HepG2 (cell line): ENCODE data around the gene COL4A2. TPM values are rescaled to one million over a fixed set of nuclear protein-coding genes. Genes with fewer than 3 reads are reported as not detected.

Experiments
- ATAC-seq: fragments of 200-7000 bp; cut with Tn5 transposase; 3 replicates; pipeline ENCODE4 v1.9.1; 2020; ENCODE audit warnings: mild to moderate bottlenecking, moderate library complexity
- BruUV-seq: library from RNA; stranded (reverse); fragments of 400-500 nt; replicated peaks from 2 replicates; lab custom pipeline; 2021; lab: Mats Ljungman, UMichigan
- CTCF ChIA-PET: fragments of 300-600 bp; formaldehyde crosslinking; extraction: SDS; loops from one replicate; lab custom pipeline; 2021; ENCODE audit warnings: low total read pairs, inconsistent platforms, low intra/inter-chr PET ratio; lab: Yijun Ruan, JAX
- POLR2A ChIA-PET: fragments of 350-600 bp; sonication (Branson Sonifier 250); formaldehyde crosslinking; loops from one replicate; lab custom pipeline; 2020; ENCODE audit warnings: antibody characterized with exemption, inconsistent platforms; lab: Yijun Ruan, JAX
- DNase-seq: peaks from one replicate; pipeline ENCODE4 v3.0.0-alpha.2; 2015; ENCODE audit warnings: low spot score
- FAIRE-seq: peaks from 3 replicates; lab custom pipeline; 2011; peaks lifted over from hg19 to GRCh38; lab: Jason Lieb, UNC
- H2AFZ ChIP-seq: one replicate; pipeline ENCODE4 v1.6.1; 2011; ENCODE audit warnings: low read length, inconsistent platforms
- H3K27ac ChIP-seq: fragments of 300-600 bp; 3 replicates; pipeline ENCODE4 v1.8.0; 2011; ENCODE audit warnings: mixed run types, mild to moderate bottlenecking, mixed read lengths, low read length, inconsistent platforms; ENCODE audit not compliant: insufficient read depth; ENCODE audit errors: extremely low read length
- H3K27me3 ChIP-seq, 2 experiments: fragments of 200-600 bp in 1 of 2; 2 replicates in 1 of 2; 3 replicates in 1 of 2; pipeline versions ENCODE4 v1.6.0 to v1.8.0; 2011; ENCODE audit warnings: low read length in 2 of 2, mild to moderate bottlenecking in 2 of 2, moderate library complexity in 2 of 2, inconsistent platforms in 1 of 2; ENCODE audit not compliant: insufficient read depth in 2 of 2, control insufficient read depth in 1 of 2
- H3K36me3 ChIP-seq, 2 experiments: fragments of 200-600 bp in 1 of 2; replicated peaks in 1 of 2; 2 replicates in 1 of 2; 3 replicates in 1 of 2; pipeline versions ENCODE4 v1.5.1 to v1.8.0; 2011; ENCODE audit warnings: low read length in 2 of 2, inconsistent platforms in 1 of 2; ENCODE audit not compliant: insufficient read depth in 2 of 2, control insufficient read depth in 1 of 2
- H3K4me1 ChIP-seq: 2 replicates; pipeline ENCODE4 v1.5.1; 2012; ENCODE audit warnings: low read length, inconsistent platforms; ENCODE audit not compliant: insufficient read depth
- H3K4me2 ChIP-seq: 2 replicates; pipeline ENCODE4 v1.6.0; 2011; ENCODE audit warnings: low read depth, low read length, inconsistent platforms
- H3K4me3 ChIP-seq, 3 experiments: fragments of 200-600 bp in 1 of 3; sonication (generic), shearing (Covaris generic) in 1 of 3; replicated peaks in 1 of 3; 2 replicates each; pipeline ENCODE4 v1.5.1; 2011 to 2016; ENCODE audit warnings: low read length in 3 of 3, inconsistent platforms in 2 of 3, low read depth in 2 of 3, mild to moderate bottlenecking in 2 of 3, control low read depth in 1 of 3, mixed read lengths in 1 of 3; ENCODE audit not compliant: insufficient read depth in 1 of 3
- H3K79me2 ChIP-seq: one replicate; pipeline ENCODE4 v1.6.1; 2011; ENCODE audit warnings: low read length, inconsistent platforms; ENCODE audit not compliant: insufficient read depth
- H3K9ac ChIP-seq: 2 replicates; pipeline ENCODE4 v1.6.0; 2011; ENCODE audit warnings: mild to moderate bottlenecking, low read depth, low read length, inconsistent platforms; ENCODE audit not compliant: insufficient read depth
- H3K9me3 ChIP-seq: 2 replicates; pipeline ENCODE4 v1.5.1; 2012; ENCODE audit warnings: mild to moderate bottlenecking, low read length
- H4K20me1 ChIP-seq: 2 replicates; pipeline ENCODE4 v1.6.0; 2011; ENCODE audit warnings: inconsistent platforms, mild to moderate bottlenecking, low read length, moderate library complexity; ENCODE audit not compliant: insufficient read depth
- ARID3A ChIP-seq: IDR thresholded peaks from 2 replicates; pipeline ENCODE4 v1.6.1; 2012; ENCODE audit warnings: low read depth, low read length, improper control_type of control experiment
- ETV6 ChIP-seq: sonication (generic); formaldehyde crosslinking; conservative IDR thresholded peaks from 2 replicates; pipeline ENCODE4 v1.4.0; 2020; ENCODE audit warnings: missing genetic modification reagents
- FLYWCH1 ChIP-seq: sonication (generic); formaldehyde crosslinking; IDR thresholded peaks from 2 replicates; pipeline ENCODE4 v1.8.1; 2023; ENCODE audit warnings: mild to moderate bottlenecking, missing genetic modification reagents
- FOXA1 ChIP-seq, 2 experiments: fragments of 450-650 bp in 1 of 2; sonication (generic) in 1 of 2; formaldehyde crosslinking in 1 of 2; IDR thresholded peaks; 2 replicates each; pipeline versions ENCODE4 v1.4.0 to v1.6.1; 2016 to 2020; ENCODE audit warnings: missing genetic modification reagents in 1 of 2
- NCOR1 ChIP-seq: fragments of 200-600 bp; sonication (generic); IDR thresholded peaks from 2 replicates; pipeline ENCODE4 v1.7.0; 2017; ENCODE audit warnings: antibody characterized with exemption, low read length, borderline replicate concordance
- SP4 ChIP-seq: sonication (generic); formaldehyde crosslinking; IDR thresholded peaks from 2 replicates; pipeline ENCODE4 v1.8.1; 2023; ENCODE audit warnings: mild to moderate bottlenecking, missing genetic modification reagents
- SYNCRIP ChIP-seq: fragments of 200-400 bp; formaldehyde crosslinking; IDR thresholded peaks from 2 replicates; pipeline ENCODE4 v1.6.1; 2018; ENCODE audit warnings: mild to moderate bottlenecking, low read depth, low read length; ENCODE audit not compliant: insufficient read depth
- TBL1XR1 ChIP-seq: fragments of 150-350 bp; IDR thresholded peaks from 2 replicates; pipeline ENCODE4 v1.6.1; 2014; ENCODE audit warnings: borderline replicate concordance, low read length; ENCODE audit not compliant: partially characterized antibody
- ZNF138 ChIP-seq: sonication (generic); formaldehyde crosslinking; IDR thresholded peaks from 2 replicates; pipeline ENCODE4 v1.5.0; 2020; ENCODE audit warnings: mild to moderate bottlenecking, low read depth, missing genetic modification reagents
- ZNF276 ChIP-seq: sonication (generic); formaldehyde crosslinking; IDR thresholded peaks from 2 replicates; pipeline ENCODE4 v1.4.0; 2020; ENCODE audit warnings: mild to moderate bottlenecking, low read depth, missing genetic modification reagents
- ZNF572 ChIP-seq: sonication (generic); formaldehyde crosslinking; IDR thresholded peaks from 2 replicates; pipeline ENCODE4 v1.5.1; 2020; ENCODE audit warnings: mild to moderate bottlenecking, missing genetic modification reagents
- ZZZ3 ChIP-seq: sonication (generic); formaldehyde crosslinking; IDR thresholded peaks from 2 replicates; pipeline ENCODE4 v1.4.0; 2020; ENCODE audit warnings: missing genetic modification reagents, mild to moderate bottlenecking, borderline replicate concordance
- WGBS: methylation state at CpG from one replicate; pipeline ENCODE4 v1.1.6; 2017; ENCODE audit warnings: low lambda C conversion rate; 5-methylcytosine and 5-hydroxymethylcytosine counted together
- in situ Hi-C: cut with HindIII; loops from 2 replicates; pipeline ENCODE4 v1.10.0; 2017; ENCODE audit warnings: low pct_unique_long_range_greater_than_20kb; ENCODE audit not compliant: extremely low pct_ligation_motif_present
- intact Hi-C: fragments of 100-400 bp; cut with micrococcal nuclease; formaldehyde crosslinking; loops from one replicate; pipeline ENCODE4 v1.10.0; 2022; ENCODE audit not compliant: unreplicated experiment
- polyA plus RNA-seq, 8 experiments: library from polyadenylated mRNA; depleted of rRNA in 3 of 8; stranded (reverse) in 7 of 8; unstranded in 1 of 8; fragments of >200 nt; fragmentation: Illumina TruSeq in 4 of 8; extraction: Trizol in 4 of 8; gene quantifications; 2 replicates each; pipeline versions ENCODE4 v1.2.1 to v1.2.3, GENCODE V29; 2011 to 2016; ENCODE audit warnings: low read depth in 4 of 8, missing spikeins in 1 of 8, mixed read lengths in 1 of 8; ENCODE audit not compliant: insufficient read depth in 1 of 8
- total RNA-seq, 5 experiments: library from RNA; depleted of rRNA; stranded (reverse); fragments of >200 nt; fragmentation: Illumina TruSeq; extraction: Trizol; gene quantifications; 2 replicates each; pipeline ENCODE4 v1.2.3, GENCODE V29; 2016; ENCODE audit warnings: low read depth in 1 of 5
- TF ChIP-seq, protein P1 (sequence below): IDR thresholded peaks from 2 replicates; pipeline ENCODE4 v1.6.1; 2016; ENCODE audit warnings: low read depth, missing genetic modification reagents, missing compliant biosample characterization
- TF ChIP-seq, protein P2 (sequence below): IDR thresholded peaks from 2 replicates; pipeline ENCODE4 v1.6.1; 2016; ENCODE audit warnings: mild to moderate bottlenecking, missing biosample characterization, missing genetic modification reagents

The COL4A2 gene
- total and polyA plus RNA-seq, 2 of the 13 experiments (the other 11 are each of a cell fraction or from before 2014, with no cell fraction given), result 0.22 to 1.9 TPM

DNA sequence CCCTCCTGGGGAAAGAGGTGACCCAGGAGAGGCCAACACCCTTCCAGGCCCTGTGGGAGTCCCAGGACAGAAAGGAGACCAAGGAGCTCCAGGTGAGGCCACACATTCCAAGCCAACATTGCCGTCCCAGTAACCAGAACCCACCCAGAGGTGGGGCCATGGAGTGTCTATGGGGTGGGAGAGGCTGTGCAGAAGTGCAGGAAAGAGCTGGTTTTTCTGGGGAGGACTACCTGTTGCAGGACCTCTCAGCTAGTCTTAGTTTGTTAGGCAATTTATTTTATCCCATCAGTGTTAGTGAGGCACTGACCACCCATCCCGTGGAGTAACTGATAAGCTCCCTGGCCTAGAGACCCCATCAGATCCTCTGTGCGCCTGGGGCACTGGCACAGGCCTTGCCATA lies 188.3 kb downstream of the COL4A2 start:
- H3K27me3 ChIP-seq, result 0 out of 5 replicates have a peak, but pooled peaks cover 0 to 1% of the 10 kb centered on the region in 2 experiments
- WGBS, result 29% methylated on average over 2 of the region's 3 CpGs
- peaks cover 21% of the 10 kb centered on the region for H3K4me1 ChIP-seq
- no peak for FAIRE-seq
- no peaks in the 10 kb centered on the region for H3K36me3 ChIP-seq
- H3K9ac ChIP-seq, result no peak overlapping the region
- DNase-seq, result no peak
- no peak overlapping the region for H3K4me3 ChIP-seq
- BruUV-seq, result no TSS peak
- in situ Hi-C loops, result no loop called here
- no peak overlapping the region for H3K27ac ChIP-seq
- ChIA-PET POLR2A (no interaction called here), CTCF (no interaction called here)
- no peaks in the 10 kb centered on the region for H3K79me2 ChIP-seq
- ATAC-seq, result no peak
- intact Hi-C loops, result no loop called here
- no peak overlapping the region for H3K4me2 ChIP-seq
- no peaks in the 10 kb centered on the region for H4K20me1 ChIP-seq
- H2AFZ ChIP-seq, result no peak overlapping the region
- H3K9me3 ChIP-seq, result no peaks in the 10 kb centered on the region; the same call in 1 of the 2 replicates
- TF ChIP-seq ETV6 (CRISPR knock-in tag) (no peak), TBL1XR1 (no peak), NCOR1 (no peak), SP4 (no peak), ZNF138 (CRISPR knock-in tag) (no peak), ZNF276 (CRISPR knock-in tag) (no peak), FOXA1 (IDR thresholded peaks at IDR 0.05) (no peak), FOXA1 (CRISPR knock-in tag; IDR thresholded peaks at IDR 0.05) (no peak), ZNF572 (CRISPR knock-in tag) (no peak), SYNCRIP (no peak), FLYWCH1 (CRISPR knock-in tag) (no peak), ZZZ3 (CRISPR knock-in tag) (no peak), ARID3A (no peak)
- TF ChIP-seq, protein P1, sequence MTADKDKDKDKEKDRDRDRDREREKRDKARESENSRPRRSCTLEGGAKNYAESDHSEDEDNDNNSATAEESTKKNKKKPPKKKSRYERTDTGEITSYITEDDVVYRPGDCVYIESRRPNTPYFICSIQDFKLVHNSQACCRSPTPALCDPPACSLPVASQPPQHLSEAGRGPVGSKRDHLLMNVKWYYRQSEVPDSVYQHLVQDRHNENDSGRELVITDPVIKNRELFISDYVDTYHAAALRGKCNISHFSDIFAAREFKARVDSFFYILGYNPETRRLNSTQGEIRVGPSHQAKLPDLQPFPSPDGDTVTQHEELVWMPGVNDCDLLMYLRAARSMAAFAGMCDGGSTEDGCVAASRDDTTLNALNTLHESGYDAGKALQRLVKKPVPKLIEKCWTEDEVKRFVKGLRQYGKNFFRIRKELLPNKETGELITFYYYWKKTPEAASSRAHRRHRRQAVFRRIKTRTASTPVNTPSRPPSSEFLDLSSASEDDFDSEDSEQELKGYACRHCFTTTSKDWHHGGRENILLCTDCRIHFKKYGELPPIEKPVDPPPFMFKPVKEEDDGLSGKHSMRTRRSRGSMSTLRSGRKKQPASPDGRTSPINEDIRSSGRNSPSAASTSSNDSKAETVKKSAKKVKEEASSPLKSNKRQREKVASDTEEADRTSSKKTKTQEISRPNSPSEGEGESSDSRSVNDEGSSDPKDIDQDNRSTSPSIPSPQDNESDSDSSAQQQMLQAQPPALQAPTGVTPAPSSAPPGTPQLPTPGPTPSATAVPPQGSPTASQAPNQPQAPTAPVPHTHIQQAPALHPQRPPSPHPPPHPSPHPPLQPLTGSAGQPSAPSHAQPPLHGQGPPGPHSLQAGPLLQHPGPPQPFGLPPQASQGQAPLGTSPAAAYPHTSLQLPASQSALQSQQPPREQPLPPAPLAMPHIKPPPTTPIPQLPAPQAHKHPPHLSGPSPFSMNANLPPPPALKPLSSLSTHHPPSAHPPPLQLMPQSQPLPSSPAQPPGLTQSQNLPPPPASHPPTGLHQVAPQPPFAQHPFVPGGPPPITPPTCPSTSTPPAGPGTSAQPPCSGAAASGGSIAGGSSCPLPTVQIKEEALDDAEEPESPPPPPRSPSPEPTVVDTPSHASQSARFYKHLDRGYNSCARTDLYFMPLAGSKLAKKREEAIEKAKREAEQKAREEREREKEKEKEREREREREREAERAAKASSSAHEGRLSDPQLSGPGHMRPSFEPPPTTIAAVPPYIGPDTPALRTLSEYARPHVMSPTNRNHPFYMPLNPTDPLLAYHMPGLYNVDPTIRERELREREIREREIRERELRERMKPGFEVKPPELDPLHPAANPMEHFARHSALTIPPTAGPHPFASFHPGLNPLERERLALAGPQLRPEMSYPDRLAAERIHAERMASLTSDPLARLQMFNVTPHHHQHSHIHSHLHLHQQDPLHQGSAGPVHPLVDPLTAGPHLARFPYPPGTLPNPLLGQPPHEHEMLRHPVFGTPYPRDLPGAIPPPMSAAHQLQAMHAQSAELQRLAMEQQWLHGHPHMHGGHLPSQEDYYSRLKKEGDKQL (CRISPR knock-in tag), result no peak
- TF ChIP-seq, protein P2, sequence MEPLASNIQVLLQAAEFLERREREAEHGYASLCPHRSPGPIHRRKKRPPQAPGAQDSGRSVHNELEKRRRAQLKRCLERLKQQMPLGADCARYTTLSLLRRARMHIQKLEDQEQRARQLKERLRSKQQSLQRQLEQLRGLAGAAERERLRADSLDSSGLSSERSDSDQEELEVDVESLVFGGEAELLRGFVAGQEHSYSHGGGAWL (CRISPR knock-in tag), result no peak
